Liver (tissue), 9 donors: ENCODE measurements around the gene SLC28A2. TPM values are rescaled to one million over a fixed set of nuclear protein-coding genes. Genes with fewer than 3 reads are reported as not detected.
"Not testable (repeated sequence)": the region's sequence is repeated elsewhere in the genome, so short reads cannot be mapped to it uniquely, and the experiment has no call there.

Source experiments
- DNase-seq: peaks from one replicate; pipeline ENCODE4 v3.0.0-alpha.2; 2017; ENCODE audit warnings: low spot score
- H3K27ac ChIP-seq, 2 donors: one replicate each; pipeline ENCODE4 v1.7.0; 2013; ENCODE audit warnings: inconsistent platforms in 2 of 2, low read length in 2 of 2, control low read depth in 1 of 2, low read depth in 1 of 2, mild to moderate bottlenecking in 1 of 2
- H3K27me3 ChIP-seq, 4 donors: one replicate each; pipeline versions ENCODE4 v1.6.1 to v1.7.0; 2013; ENCODE audit warnings: low read length in 3 of 4, inconsistent platforms in 1 of 4, mild to moderate bottlenecking in 1 of 4, moderate library complexity in 1 of 4; ENCODE audit not compliant: control insufficient read depth in 4 of 4, insufficient read depth in 4 of 4
- H3K36me3 ChIP-seq, 4 donors: one replicate each; pipeline versions ENCODE4 v1.6.1 to v1.7.0; 2013; ENCODE audit warnings: low read length in 3 of 4, mild to moderate bottlenecking in 3 of 4, low read depth in 1 of 4, moderate library complexity in 1 of 4; ENCODE audit not compliant: control insufficient read depth in 4 of 4, insufficient read depth in 3 of 4
- H3K4me1 ChIP-seq, 4 donors: one replicate each; pipeline versions ENCODE4 v1.6.1 to v1.7.0; 2013; ENCODE audit warnings: low read length in 3 of 4, mild to moderate bottlenecking in 3 of 4, moderate library complexity in 1 of 4; ENCODE audit not compliant: control insufficient read depth in 4 of 4, insufficient read depth in 4 of 4
- H3K4me3 ChIP-seq, 3 donors: one replicate each; pipeline versions ENCODE4 v1.6.1 to v1.7.0; 2013; ENCODE audit warnings: low read length in 3 of 3, control low read depth in 1 of 3, low read depth in 1 of 3, mild to moderate bottlenecking in 1 of 3
- H3K9ac ChIP-seq, 2 donors: one replicate each; pipeline ENCODE4 v1.7.0; 2013; ENCODE audit warnings: low read length in 2 of 2, mild to moderate bottlenecking in 2 of 2, moderate library complexity in 2 of 2, control low read depth in 1 of 2, low read depth in 1 of 2
- H3K9me3 ChIP-seq, 4 donors: one replicate each; pipeline versions ENCODE4 v1.6.1 to v1.7.0; 2013; ENCODE audit warnings: low read length in 3 of 4; ENCODE audit not compliant: control insufficient read depth in 4 of 4
- FOXA1 ChIP-seq: IDR thresholded peaks from 2 replicates; pipeline ENCODE4 v1.6.1; 2016; ENCODE audit warnings: antibody characterized with exemption
- FOXA2 ChIP-seq: IDR thresholded peaks from 2 replicates; pipeline ENCODE4 v1.6.1; 2016; ENCODE audit warnings: antibody characterized with exemption
- HNF4G ChIP-seq: IDR thresholded peaks from 2 replicates; pipeline ENCODE4 v1.6.1; 2016; ENCODE audit warnings: antibody characterized with exemption
- NR2F2 ChIP-seq: IDR thresholded peaks from 2 replicates; pipeline ENCODE4 v1.6.1; 2016; ENCODE audit warnings: antibody characterized with exemption
- RAD21 ChIP-seq, 2 donors: IDR thresholded peaks; 2 replicates each; pipeline ENCODE4 v1.6.1; 2016; ENCODE audit warnings: antibody characterized with exemption in 2 of 2, mild to moderate bottlenecking in 2 of 2
- REST ChIP-seq: IDR thresholded peaks from 2 replicates; pipeline ENCODE4 v1.6.1; 2016; ENCODE audit warnings: antibody characterized with exemption, mild to moderate bottlenecking
- SP1 ChIP-seq: IDR thresholded peaks from 2 replicates; pipeline ENCODE4 v1.6.1; 2018; ENCODE audit warnings: antibody characterized with exemption, mild to moderate bottlenecking
- TAF1 ChIP-seq: conservative IDR thresholded peaks from 2 replicates; pipeline ENCODE4 v1.6.1; 2016; ENCODE audit warnings: antibody characterized with exemption, mild to moderate bottlenecking
- ZBTB33 ChIP-seq: IDR thresholded peaks from 2 replicates; pipeline ENCODE4 v1.6.1; 2016; ENCODE audit warnings: antibody characterized with exemption
- WGBS: extraction: QIAGEN DNeasy Blood & Tissue Kit; methylation state at CpG from one replicate; pipeline ENCODE4 v1.1.7; 2013; 5-methylcytosine and 5-hydroxymethylcytosine counted together
- polyA plus RNA-seq, 2 donors: library from polyadenylated mRNA; stranded (reverse) in 1 of 2; unstranded in 1 of 2; fragments of 200-250 nt in 1 of 2; fragments of >200 nt in 1 of 2; fragmentation: Nextera tagmentation in 1 of 2; extraction: Ambion mirVana in 1 of 2; gene quantifications; one replicate each; pipeline versions ENCODE4 v1.2.1 to v1.2.3, GENCODE V29; 2013 to 2015
- total RNA-seq, 2 donors: library from RNA; depleted of rRNA; stranded (reverse); fragments of >200 nt; gene quantifications; one replicate each; pipeline ENCODE4 v1.2.3, GENCODE V29; 2014
- donor health status: healthy.
- donor health status: healthy.
- donor health status: healthy.
- donor health status: healthy.
- donor health status: healthy.

Gene SLC28A2
- total and polyA plus RNA-seq, 4 donors: under 0.01 to 0.19 (median 0.02) TPM; not detected in 1

- TF ChIP-seq REST: no peak
Observed at GRCh38 chr15:45249125-45249780, 2.8 kb upstream of the SLC28A2 start (continued).

- DNase-seq: no peak
- WGBS: 92% methylated on average over 2 of the region's 2 CpGs
Observed at GRCh38 chr15:45253330-45253729, 1.3 kb downstream of the SLC28A2 start.

GRCh38 chr15:45254405-45254804 is 2.4 kb downstream of the SLC28A2 start:
- no peak overlapping the region for H3K9ac ChIP-seq
- H3K4me1 ChIP-seq: no peaks in the 10 kb centered on the region
- no peaks in the 10 kb centered on the region for H3K9me3 ChIP-seq
- TF ChIP-seq TAF1: no peak
- H3K4me3 ChIP-seq: no peak overlapping the region
- no peaks in the 10 kb centered on the region for H3K36me3 ChIP-seq
- H3K27ac ChIP-seq: no peak overlapping the region
- no peaks in the 10 kb centered on the region for H3K27me3 ChIP-seq
- DNase-seq: no peak
- WGBS: 95% methylated on average over 1 of the region's 1 CpG

More at GRCh38 chr15:45253330-45253729, 1.3 kb downstream of the SLC28A2 start:
- Histone ChIP-seq H3K9ac (no peak overlapping the region), H3K27ac (no peak overlapping the region), H3K4me3 (no peak overlapping the region), H3K36me3 (no peaks in the 10 kb centered on the region), H3K27me3 (no peaks in the 10 kb centered on the region), H3K9me3 (no peaks in the 10 kb centered on the region), H3K4me1 (no peaks in the 10 kb centered on the region)
- TF ChIP-seq RAD21 (IDR thresholded peaks at IDR 0.05) (no peak), HNF4G (no peak), FOXA2 (no peak), FOXA1 (no peak)

- H3K36me3 ChIP-seq, H3K9ac ChIP-seq, DNase-seq, H3K9me3 ChIP-seq, H3K27me3 ChIP-seq, H3K4me3 ChIP-seq, H3K4me1 ChIP-seq, H3K27ac ChIP-seq: not testable (repeated sequence)
- WGBS: 52% methylated on average over 6 of the region's 6 CpGs
Observed at GRCh38 chr15:45254824-45255223, 2.8 kb downstream of the SLC28A2 start.

- no peak for TF ChIP-seq NR2F2
- no peak for TF ChIP-seq SP1
- no peak for TF ChIP-seq REST
- TF ChIP-seq HNF4G: no peak
- no peak for TF ChIP-seq ZBTB33
- TF ChIP-seq FOXA2: no peak
- Histone ChIP-seq H3K9me3 (no peaks in the 10 kb centered on the region), H3K36me3 (no peaks in the 10 kb centered on the region), H3K27me3 (no peaks in the 10 kb centered on the region), H3K9ac (no peak overlapping the region), H3K4me3 (no peak overlapping the region), H3K27ac (no peak overlapping the region), H3K4me1 (peaks cover 3 to 7% (median 5%) of the 10 kb centered on the region in 4 donors)
- no peak for DNase-seq
- 78% methylated on average over 2 of the region's 2 CpGs for WGBS
Observed at GRCh38 chr15:45259796-45260195, 7.8 kb downstream of the SLC28A2 start.
